Stimulated activated CD4-positive, alpha-beta T cell treated with anti-CD3 and anti-CD28 coated beads, Interleukin-15, amount 100 ng/mL, for 24 hours (primary cell): ENCODE data around the gene HMOX1.
"Not testable (repeated sequence)": the region's sequence is repeated elsewhere in the genome, so short reads cannot be mapped to it uniquely, and the experiment has no call there.

ENCODE experiments used
- DNase-seq: peaks from one replicate; pipeline ENCODE4 v3.0.0-alpha.2; 2020

Gene HMOX1

DNA sequence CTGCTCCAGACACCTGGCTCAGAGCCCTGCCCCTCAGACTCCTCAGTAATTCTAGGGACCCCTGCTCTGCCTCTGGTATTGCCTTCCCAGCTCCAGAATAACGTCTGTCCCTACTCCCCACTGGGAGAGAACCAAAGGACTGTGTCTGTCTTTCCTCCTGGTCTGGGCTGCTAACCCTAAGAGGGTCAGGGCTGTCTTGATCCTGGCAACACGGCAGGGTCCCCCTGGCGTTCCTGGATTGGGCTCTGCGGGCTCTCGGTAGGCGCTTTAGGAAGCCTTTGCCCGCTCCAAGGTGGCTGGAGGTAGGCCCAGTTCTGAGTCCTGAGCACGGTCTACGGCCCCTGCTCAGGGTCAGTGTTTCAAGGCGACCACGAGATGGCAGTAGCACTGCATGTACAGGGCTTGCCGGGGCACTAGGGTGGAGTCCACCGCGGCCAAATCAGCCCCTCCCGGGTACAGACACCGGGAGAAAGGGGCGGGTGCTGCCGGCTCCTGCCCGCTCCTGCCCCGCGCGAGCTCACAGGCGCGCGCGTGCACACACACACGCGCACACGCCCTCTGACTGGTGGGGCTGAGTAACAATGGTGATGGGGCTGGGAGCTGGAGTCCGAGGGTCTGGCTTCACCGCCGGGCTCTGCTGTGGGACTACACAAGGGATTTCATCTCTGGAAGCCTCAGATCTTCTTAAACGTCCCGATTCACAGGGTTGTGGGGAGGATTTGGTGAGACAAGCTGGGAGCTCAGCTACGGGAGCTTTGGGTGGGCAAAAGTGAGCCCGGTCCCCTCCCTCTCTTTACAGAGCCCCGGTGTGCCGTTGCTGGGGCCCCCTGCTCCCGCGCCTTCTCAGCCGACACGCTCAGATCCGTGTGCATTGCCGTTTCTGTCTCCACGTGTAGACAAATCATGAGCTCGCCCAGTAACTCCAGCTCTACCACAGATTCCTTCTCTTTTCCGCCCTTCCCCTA, 30.1 kb upstream of the HMOX1 start:
- DNase-seq: peak; percentile 94

DNA sequence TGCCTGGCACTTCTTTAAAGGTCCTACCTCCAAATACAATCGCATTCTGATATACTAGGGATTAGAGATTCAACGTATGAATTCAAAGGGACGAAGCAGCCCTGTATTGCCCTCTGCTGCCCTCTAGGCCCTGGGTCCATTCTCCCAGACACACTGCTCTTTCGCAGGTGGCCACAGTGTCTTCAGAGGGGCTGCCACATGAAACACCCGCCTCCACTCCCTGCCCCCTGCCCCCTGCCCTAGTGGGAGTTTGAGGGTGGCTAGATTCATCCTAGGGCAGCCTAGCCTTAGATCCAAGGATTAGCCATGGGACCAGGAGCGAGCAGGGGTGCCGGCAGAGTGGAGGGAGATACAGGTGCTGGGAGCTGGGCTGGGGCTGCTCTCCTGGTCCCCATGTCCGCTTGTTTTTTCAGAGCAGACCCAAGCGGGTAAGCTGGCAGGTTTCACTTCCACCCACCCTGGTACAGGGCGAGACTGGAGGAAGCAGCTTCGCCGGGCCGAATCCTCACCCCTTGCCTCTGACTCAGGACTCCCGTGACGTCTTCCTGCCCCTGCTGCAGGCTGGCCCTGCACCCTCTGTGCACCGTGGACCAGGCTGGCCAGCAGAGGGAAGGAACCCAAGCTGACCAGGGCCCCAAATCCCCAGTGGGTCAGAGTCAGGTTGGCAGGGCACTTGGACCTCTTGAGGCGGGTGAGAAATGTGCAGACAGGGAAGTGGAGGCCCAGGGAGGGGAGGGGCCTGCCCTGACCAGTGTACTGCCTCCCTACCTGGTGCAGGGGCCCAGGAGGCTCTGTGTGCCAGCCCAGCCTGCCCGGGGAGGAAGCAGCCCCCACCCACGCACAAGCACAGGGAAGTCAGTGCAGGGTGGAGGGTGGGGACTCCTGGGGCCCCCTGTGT, 28.4 kb upstream of the HMOX1 start:
- DNase-seq: peak; percentile 80

DNA sequence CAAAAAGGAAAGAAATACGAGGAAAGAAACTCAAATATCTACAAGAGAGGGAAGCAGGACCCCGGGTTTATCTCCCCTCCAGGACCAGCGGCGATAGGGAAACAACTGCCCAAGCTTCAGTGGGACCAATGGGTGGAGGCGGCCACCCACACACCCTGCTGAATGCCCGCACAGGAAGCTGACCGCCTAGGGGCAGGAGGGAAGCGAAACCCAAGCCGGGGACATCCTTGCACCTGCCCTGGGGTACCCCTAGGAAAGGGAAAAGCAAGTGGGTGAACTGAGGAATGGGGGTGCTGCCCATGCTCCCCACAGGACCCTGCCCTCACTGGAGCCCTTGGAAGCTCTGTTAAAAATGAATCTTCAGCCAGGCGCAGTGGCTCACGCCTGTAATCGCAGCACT, 27.6 kb upstream of the HMOX1 start:
- no peak for DNase-seq

DNA sequence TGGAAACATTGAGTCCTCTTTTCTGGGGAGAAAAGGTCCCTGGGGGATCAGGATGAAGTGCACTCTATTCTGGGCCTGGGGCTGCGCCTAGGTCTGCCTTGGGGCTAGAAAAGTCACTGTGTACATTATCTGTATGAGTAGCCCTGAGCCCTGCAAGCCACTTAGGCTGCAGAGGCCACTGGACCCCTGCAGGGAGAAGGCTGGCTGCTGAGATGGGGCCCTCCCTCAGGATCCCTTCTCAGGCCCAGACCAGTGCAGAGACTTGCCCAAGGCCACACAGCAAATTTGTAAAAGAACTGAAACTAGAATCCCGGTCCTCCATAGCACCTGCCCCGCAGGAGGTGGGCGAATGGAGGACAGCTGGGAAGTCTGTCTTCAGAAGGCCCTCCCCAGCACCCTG, 26.8 kb upstream of the HMOX1 start:
- no peak for DNase-seq

DNA sequence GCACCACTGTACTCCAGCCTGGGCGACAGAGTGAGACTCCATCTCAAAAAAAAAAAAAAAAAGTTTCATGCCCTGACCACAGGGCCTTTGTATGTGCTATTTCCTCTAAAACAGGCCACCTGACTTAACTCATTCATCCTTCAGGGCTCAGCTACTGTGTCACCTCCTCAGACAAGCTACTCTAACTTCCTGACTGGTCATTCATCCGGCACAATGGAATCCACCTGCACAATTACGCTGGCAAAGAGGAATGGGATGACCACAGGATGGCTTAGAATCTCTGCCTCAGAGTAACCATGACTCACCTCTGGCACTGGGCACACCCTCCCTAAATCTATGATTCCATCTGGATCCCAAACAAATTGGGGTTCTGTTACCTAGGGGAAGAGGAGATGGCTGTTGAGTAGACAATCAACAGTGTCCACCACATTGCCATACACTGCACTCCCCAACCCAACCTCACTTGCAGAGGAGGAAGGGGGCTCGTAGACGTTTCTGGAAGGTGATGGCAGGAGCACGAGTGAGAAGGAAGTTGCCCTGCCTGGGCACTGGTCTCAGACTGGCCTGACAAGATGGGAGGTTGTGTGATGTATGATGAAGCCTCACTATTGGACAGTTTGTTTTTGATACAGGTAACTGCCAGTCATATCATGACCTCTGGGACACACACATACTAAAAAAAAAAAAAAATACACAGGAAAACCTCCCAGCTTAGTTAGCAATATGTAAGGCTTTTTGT, 22.8 kb upstream of the HMOX1 start:
- no peak for DNase-seq

DNA sequence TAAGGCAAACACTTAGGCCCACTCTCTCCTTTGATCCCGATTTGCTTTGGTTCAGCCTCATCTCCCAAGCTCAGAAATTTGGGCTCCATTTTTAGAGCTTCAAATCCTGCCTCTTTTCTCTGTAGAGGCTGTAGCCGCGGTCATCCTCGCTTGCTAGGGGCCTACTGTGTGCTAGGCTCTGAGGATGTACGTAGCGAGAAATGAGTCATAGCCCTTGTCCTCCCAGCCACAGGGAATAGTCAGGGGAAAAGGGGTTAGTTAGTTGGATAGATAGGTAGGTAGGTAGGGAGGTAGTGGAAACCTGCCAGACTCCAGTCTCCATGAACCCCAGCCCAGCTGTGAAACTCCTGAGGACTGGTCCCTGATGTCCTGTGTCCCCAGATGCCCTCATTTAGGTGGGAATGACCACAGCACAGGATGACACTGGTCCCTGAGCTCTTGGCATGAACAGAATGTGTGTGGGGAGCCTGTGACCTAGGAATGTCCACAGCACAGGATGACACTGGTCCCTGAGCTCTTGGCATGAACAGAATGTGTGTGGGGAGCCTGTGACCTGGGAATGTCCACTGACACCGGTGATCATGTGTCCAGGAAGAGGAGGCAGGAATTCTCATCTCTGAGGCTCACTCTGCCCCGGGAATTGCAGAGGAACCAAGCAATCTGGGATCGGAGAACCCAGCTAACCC, 21.4 kb upstream of the HMOX1 start:
- DNase-seq: no peak

DNA sequence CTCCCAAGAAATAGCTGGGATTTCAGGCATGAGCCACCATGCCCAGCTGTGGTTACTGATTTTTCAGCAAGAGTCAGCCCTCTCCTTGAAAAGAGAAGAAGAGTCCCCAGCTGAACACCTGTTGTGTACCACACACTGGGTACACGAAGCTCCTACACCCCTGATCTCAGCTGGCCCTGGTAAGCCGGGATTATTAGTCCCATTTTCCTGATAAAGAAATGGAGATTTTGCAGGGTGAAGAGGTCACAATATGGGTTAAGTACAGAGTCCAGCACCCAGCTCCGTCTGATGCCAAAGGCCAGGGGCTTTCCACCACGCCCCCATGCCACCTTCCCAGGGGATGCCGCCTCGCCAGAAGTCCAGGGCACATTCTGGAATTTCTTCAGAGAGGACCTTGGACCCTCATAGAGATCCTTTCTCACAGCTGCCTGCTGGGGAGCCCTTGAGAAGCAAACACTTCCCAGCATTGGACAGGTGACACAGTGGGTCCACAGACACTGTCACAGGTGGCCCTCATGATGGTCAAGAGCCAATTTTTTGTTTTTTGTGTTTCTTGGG, 19.8 kb upstream of the HMOX1 start:
- DNase-seq: no peak

DNA sequence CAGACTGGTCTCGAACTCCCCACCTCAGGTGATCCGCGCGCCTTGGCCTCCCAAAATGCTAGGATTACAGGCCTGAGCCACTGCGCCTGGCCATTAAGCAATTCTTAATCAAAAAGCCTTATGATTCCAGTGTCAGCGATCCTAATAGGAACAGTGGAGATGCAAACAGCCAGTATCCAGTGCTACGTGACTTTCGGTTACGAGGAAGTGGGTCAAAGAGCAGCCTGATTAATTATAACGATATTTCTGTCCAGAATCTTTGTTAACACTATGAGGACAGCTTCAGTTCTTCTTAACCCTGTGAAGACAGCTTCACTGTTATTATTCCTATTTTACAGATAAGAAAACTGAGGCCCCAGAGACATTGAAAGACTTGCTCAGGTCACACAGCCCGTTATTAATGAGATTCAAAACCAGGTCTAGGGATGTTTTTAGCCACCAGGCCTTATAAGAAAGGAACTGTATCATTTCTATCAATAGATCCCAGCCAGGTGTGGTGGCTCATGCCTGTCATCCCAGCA, 17.3 kb upstream of the HMOX1 start:
- no peak for DNase-seq

DNA sequence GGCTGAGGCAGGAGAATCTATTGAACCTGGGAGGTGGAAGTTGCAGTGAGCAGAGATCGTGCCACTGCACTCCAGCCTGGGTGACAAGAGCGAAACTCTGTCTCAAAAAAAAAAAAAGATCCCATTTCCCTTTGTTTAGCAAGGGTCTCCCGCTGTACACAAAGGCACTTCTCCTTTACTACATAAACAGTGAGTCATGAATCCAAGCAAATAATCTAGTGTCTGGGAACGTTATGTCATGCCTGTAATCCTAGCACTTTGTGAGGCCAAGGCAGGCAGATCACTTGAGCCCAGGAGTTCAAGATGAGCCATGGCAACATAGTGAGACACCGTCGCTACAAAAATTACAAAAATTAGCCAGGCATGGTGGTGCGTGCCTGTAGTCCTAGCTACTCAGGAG, 16.7 kb upstream of the HMOX1 start:
- DNase-seq: not testable (repeated sequence)

DNA sequence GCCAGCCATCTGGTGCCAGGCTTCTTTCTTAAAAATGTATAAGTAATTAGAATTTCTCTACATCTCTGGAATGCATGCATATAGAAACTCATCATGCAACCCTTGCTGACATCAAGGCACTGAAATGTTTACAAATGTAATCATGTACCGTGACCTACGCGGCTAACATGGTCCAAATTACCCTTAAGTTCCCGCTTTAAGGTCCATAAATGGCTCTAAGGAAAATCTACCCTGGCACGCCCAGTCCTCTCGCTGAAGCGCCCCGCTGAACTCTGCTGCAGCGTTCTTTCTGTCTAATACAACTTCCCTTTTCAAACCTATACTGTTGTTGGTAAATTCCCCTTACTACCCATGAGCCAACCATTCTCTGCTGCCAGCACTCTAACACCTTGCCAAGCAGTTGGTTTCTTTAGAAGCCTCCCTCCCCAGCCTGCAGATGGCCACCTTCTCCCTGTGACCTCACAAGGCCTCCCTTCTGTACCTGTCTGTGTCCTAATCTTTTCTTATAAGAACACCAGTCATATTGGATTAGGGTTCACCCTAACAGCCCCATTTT, 13.5 kb upstream of the HMOX1 start:
- DNase-seq: no peak

DNA sequence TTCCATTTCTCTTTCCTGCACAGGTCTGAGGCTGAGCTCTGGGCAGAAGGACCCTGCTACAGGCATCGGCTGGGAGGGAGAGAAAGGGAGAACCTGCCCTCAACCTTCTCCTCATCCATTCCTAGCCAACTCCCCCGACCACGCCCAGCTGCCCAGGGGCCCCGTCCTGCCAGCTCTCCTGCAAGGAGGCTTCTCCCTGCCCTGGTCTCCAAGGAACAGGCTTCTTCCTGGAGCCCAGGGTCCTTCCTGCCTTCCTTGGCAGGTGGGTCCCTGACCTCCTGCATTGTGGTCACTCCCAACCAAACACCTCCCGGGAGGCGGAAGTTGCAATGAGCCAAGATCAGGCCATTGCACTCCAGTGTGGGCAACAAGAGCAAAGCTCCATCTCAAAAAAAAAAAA, 12.5 kb upstream of the HMOX1 start:
- no peak for DNase-seq

DNA sequence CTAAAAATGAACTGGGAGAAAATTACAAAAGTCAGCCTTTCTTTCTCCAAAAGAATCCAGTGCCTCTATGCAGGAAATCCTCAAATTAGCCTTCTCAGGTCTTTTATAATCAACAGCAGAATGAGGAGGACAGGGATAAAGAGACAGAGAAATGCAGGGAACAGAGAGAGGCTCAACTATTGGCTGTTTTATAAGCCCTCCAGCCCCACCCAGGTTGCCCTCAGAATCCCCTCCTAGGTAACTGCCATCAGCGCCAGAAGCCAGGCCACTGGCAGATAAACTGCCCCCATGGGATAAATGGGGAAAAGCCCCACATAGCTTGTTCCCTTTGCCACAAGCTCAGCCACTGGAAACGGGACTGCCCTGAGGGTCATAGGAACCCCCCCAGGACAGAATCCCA, 10.9 kb upstream of the HMOX1 start:
- no peak for DNase-seq

DNA sequence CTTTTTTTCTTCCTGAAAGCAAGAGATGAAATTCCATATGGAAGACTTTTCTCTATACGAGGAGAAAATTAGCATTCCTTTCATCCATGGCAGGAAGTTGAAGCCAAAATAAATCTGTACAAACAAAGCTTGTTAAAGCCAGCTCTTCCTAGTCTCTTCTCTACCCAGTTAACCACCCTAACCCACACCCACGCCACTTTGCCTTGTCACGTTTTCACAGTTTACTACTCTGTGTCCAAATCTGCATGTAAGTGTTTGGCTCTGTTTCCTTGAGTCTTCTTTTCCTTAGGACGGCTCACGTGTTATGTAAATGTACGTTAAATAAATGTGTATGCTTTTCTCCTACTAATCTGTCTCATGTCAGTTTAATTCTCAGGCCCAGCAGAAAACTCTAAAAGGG, 7.1 kb upstream of the HMOX1 start:
- DNase-seq: no peak

DNA sequence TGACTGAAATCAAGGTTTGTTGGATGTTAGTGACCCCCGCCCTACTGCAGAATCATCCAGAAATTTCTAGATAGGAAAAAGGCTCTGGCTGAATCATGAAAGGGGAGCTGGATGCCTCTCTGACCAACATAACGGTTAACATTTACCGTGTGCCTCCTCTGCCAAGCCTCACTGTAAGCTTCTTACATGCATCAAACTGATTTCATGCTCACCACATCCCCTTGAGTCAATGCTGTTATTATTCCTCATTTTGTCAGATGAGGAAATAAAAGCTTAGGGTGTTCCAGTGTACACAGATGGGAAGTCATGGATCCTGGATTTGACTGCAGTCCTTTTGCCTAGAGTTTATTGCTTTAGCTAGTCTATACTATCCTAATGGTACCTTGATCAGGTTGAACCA, 5.9 kb upstream of the HMOX1 start:
- DNase-seq: no peak

DNA sequence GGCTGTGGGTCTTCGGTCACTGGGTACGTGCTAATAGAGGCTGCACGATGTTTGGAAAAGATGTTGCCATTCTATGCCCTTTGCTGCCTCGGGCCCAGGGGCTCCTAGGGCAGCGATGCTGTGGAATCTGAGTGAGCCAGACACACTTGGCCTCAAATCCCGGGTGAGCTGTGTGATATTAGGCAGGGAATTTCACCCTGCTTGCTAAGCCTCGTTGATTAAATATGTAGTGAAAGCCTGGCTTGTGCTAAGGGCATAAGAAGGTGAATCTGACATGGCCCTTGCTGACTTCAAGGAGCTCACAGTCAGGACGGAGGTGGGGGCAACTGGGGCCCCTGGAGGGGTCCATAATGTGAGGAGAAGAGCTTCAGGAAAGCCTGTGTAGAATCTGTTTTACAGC, 5.4 kb upstream of the HMOX1 start:
- no peak for DNase-seq

DNA sequence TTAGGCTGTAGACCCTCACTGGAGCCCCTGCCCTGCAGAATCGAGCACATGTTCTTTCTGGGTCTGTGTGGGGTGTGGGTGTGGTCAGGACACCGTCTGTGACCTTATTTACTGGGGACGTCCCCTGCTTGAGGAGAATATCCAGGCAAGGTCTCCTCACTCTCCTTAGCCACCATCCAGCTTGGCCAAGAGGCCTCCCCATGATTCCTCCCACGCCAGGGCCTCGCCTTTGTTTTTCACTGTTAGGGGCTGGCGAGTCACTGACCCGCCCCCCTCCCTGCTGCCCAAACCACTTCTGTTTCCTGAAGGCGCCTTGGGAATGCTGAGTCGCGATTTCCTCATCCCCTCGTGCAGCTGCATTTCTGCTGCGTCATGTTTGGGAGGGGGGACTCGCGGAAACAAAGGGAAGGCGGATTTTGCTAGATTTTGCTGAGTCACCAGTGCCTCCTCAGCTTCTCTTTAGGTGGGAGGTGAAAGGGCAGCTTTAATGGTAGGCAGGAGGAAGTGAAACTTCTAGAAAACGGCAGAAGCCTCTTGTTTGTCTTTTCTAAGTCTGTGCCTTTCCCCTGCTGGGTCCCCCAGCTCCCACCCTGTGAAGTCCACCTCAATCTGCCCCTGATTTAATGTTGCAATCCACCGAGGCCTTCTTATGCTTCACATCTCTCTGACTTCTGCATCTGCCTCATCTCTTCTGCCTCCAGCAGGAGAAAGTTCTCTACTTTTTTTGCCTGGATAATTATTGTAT, 4.0 kb upstream of the HMOX1 start:
- peak; percentile 51 for DNase-seq

DNA sequence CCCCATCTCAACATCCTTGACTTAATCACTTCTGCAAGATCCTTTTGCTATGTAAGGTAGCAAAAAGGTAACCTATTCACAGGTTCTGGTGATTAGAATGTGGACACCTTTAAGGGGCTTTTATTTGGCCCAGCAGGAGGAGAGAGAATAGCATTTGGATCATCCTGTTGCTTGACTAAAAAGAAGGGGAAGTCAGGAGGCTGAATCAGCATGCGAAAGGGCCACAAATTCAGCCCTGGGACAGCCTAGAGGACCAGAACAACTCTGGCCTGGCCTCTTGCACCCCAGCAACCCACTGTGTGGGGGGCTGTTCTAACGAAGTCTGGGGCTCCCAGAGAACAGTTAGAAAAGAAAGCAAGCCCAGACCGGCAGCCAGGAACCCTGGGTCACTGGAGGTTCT, 3.2 kb upstream of the HMOX1 start:
- no peak for DNase-seq

DNA sequence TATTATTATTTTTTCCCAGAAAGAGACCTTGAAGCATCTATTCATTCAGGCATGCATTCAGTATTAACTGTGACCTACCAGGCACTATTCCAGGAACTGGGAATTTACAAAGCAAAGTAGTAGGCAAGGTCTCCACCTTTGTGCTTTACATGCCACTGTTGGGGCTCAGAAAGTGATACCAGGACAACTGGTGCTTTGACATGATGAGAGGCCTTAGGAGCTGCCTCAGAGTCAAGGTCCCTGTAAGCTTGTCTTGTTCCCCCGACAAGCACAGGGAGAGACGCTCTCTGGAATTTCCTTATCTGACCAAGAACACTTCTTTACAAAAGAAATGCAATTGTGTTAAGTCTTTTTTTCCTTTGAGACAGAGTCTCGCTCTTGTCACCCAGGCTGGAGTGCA, 2.3 kb upstream of the HMOX1 start:
- no peak for DNase-seq

DNA sequence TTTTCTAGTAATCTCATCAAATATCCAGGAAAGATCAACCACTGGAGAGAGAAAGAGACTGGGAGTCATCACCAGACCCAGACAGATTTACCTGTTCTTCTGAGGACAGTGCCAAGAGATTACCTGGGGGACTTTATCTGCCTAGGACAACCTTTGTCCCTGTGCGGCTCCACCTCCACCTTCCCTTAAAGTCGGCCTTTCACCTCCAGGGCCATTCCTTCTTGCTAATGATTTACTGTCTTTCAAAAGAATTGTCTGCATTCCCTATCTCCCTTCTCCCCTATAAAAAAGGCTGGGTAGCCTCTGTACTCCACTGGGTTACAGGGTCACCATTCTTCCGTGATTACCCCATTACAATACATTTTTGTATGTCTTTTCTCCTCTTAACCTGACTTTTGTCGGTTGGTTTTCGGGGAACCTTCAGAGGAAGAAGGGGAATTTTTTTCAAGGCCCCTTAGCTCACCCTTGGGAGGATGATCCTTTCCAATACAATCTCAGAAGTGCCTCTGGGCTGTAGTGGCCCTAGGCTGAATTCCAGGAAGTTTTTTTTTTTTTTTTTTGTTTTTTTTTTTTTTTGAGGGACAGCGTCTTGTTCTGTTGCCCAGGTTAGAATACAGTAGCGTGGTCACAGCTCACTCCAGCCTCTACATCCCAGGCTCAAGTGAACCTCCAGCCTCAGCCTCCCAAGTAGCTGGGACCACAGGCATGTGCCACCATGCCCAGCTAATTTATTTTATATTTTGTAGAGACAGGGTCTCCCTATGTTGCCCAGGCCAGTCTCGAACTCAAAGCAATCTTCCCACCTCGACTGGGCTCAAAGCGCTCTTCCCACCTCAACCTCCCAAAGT, 1.5 kb upstream of the HMOX1 start:
- no peak for DNase-seq

DNA sequence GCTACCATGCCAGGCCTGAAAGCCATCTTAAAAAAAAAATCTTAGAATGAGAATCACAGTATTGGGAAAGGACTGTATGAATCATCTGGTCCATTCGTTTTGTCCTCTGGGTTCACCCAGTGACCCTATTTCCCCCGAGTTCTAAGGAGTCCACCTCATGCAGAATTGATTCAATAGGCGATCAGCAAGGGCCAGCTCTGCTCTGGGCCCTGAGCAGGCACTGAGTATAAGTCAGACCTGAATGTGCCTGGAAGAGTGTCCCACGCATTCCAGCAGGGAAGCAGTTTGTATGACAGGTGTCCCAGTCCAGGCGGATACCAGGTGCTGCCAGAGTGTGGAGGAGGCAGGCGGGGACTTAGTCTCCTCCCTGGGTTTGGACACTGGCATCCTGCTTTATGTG, 883 bp upstream of the HMOX1 start:
- DNase-seq: no peak
